GM10847 (cell line): Measurements from ENCODE around the gene OR52K2.

Experiments used
- POLR2A ChIP-seq: IDR thresholded peaks from 2 replicates; pipeline ENCODE4 v1.6.1; 2011; ENCODE audit not compliant: insufficient read length; ENCODE audit errors: extremely low read depth

The OR52K2 gene

DNA sequence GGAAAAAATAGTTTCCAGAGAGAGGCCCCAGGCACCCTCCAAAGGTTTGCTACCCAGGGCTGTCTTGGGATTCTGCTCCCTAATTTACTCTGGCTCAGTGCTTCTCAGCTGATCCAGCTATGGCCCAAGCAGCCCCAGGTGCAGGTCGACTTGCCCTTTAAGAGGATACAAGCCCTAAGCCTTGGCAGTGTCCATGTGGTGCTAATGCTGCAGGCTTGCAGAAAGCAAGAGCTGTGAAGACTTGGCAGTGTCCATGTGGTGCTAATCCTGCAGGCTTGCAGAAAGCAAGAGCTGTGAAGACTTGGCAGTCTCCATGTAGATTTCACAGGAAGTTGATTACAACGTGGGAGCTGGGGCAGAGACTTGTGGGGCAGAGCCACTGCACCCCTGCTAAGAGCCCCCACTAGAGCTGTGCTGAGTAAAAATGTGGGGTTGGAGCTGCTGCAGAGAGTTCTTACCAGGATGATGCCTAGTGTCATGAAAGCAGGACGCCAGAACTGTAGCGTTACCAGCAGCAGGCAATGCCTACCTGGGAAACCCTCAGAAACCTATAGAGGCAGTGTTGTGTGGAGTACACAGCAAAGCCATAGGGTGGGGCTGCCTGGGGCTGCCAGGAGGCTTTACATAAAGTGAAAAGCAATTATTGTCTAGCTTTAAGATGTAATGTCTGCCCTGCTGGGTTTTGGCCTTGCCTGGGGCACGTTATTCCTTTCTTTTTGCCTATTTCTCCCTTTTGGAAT, 17.2 kb downstream of the OR52K2 start:
- no peak for TF ChIP-seq POLR2A

DNA sequence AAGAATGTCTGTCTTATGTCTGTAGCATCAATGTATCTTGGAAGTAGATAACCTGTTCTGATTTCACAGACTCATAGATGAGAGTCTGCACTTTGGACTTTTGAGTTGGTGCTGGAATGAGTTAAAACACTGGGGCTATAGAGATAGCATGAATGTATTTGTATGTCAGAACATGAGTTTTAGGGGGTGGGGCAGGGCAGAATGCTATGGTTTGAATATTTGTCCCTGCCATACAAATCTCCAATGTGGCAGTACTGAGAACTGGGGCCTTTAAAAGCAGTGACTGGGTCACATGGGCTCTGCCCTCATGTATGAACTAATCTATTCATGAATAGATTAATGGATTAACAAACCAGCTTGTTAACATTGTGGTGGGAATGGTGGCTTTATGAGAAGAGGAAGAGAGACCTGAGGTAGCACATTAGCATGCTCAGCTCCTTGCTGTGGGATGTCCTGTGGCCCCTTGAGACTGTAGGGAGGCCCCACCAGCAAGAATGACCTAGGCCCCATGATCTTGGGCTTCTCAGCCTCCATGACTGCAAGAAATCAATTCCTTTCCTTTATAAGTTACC, 17.9 kb downstream of the OR52K2 start:
- TF ChIP-seq POLR2A = no peak

DNA sequence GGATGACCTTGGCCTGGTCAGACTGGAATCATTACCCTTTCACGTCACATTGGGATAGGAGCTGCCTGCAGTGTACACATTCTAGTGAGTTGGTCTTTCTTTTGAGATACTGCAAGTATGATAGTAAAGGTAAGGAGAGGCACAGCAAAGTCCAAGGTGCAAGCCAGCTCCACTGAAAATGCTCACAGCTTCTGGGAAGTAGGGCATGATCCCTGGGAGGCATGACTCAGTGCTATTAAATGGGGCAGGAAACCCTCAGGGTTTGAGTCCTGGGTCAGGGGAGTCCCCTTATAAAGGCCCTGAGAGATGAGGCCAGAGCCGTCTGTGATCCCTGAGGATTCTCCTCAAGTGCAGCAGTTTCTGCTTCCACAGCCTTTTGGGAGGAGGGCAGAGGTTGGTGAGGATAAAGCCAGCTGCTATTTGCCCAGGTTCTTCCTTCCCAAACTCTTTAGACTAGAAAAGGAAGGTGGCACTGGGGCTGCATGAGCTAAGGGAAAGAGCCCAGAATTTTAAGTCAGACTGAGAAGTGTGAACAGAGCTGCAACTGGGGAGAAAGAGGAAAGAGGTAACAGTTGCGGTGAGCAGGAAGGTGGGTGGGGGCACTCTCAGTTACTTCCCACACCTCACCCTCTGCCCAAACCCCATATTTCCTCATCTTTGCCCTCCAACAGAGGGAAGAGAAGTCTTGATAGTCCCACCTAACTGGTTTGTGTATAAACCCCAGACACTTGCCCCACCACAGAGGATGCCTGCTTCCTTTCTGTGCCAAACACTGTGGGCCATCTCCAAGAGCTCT, 18.9 kb downstream of the OR52K2 start:
- no peak for TF ChIP-seq POLR2A

DNA sequence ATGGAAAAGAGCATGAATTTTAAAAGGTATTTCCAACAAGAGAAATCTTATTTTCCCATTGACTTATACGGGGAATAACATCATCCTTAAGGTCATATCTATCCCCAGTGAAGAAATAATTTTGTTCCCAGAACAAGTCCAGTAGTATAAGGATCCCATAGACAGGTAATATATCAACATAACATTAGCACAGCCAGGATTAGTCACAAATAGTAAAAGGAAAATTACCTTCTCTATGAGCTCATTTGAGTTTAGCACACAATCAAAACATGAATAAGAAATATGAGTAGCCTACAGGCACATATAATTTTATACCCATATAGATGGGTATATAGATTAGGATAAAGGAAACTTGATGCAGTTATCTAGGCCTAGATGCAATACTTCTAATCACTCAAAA, 30.5 kb downstream of the OR52K2 start:
- TF ChIP-seq POLR2A = no peak

DNA sequence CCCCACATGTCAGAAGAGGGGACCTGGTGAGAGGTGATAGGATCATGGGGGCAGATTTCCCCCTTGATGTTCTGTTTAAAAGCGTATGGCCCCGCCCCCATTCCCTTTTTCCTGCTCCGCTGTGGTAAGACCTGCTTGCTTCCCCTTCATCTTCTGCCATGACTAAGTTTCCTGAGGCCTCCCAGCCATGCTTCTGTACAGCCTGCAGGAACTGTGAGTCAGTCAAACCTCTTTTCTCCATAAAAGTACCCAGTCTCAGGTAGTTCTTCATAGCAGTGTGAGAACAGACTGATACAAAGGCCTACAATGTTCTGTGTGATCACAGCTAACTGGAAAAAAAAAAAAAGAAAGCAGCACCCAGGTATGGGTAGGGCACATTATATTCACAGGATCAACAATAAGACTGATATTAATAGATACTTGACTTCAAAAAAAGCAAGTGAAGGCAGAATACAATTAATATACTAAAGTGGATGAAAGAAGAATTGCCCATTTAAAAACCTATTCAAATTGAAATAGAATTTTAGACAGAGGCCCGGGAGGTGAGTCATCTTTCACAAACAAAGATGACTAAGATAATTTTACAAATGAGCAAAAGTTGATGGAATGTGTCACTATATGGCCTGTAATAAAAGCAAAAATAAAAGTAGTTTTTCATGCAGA, 31.6 kb downstream of the OR52K2 start:
- no peak for TF ChIP-seq POLR2A

DNA sequence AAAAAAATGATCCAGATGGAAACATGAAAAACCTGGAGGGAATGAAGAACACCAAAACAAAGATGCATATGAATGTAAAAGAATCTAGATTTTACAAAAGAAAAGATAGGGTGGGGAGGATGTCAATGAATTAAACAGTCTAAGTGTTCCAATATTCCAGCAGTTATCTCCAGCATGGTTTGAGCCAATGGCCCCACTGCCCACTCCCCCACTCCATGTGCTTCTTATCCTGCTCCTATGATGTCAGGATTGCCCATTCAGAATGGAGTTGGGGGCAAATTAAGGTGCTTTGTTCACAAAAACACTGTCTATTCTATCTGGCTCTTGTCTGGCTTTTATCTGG, 32.1 kb downstream of the OR52K2 start:
- no peak for TF ChIP-seq POLR2A

DNA sequence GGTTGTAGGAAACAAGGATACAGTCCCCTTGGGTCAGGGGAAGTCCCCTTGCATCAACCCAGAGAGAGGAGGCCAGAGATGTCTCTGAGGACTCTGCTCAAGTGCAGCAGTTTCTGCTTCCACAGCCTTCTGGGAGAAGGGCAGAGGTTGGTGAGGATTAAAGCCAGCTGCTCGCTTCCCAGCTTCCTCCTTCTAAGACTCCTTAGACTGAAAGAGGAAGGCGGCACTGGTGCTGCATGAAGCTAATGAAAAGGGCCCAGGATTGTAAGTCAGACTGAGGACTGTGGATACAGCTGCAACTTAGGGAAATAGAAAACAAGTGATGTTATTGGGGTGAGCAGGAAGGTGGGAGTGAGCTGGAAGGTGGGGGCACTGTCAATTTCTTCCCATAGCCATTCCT, 33.4 kb downstream of the OR52K2 start, which contains the start of gene OR52K1:
OR52K1 (plus strand) TSS at position 202 of the 400 bp plus-strand sequence. CDS start 6,255 bp downstream, outside the sequence.
- TF ChIP-seq POLR2A = no peak

DNA sequence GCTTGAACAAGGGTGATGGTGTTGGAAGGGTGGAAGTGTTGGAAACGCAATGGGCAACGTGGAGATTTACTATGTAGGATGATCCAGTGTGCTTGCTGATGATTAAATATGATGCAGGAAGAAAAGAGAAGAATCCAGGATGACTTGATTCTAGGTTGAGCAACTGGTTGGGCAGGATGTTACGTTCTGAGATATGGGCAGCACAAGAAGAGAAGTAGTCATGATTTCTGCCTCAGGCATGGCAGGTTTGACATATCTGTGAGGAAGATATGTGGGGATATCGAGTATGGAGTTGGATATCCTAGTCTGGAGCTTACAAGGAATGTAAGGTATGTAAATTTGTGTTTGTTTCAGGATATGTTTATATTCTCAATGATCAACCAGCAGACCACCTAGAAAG, 35.2 kb downstream of the OR52K2 start:
- no peak for TF ChIP-seq POLR2A

DNA sequence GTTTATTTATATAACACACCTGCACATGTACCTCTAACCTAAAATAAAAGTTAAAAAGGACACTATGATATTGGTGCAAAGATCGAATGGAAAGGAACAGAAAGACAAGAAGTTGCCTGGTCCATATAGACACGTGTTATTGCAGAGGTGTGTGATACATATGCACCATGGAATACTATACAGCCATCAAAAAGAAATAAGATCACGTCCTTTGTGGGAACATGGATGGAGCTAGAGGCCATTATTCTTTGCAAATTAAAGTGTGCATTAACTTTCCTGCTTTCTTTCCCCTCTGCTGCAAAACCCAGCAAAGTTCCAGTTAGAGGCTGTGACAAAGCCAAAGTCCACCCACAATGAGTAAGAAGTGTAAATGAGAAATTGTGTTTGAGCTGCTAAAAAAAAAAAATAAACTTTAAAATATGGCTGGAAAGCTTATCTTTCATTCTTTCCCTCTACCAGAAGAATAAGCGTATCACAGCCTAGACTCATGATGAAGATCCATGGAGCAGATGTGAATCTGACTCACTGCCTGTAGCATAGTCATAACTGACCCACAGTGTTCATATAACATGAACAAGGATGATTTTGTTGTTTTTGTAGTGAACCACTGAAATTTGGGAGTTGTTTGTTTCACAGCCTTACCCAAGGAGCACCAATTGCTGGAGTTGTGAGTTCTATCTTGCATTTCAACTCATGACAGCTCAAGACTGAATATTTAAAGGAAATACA, 42.9 kb downstream of the OR52K2 start:
- no peak for TF ChIP-seq POLR2A

DNA sequence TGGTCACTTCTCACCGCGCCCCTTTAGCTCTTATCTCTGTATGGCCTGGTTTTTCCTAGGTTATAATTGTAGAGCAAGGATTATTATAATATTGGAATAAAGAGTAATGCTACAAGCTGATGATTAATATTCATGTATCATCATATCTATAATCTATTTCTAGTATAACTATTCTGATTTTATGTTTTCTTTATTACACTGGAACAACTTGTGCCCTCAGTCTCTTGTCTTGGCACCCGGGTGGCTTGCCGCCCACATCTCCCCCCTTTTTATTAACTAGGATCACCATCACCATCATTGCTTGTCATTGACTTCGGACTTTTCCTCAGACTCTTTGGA, 44.4 kb downstream of the OR52K2 start:
- TF ChIP-seq POLR2A = no peak

DNA sequence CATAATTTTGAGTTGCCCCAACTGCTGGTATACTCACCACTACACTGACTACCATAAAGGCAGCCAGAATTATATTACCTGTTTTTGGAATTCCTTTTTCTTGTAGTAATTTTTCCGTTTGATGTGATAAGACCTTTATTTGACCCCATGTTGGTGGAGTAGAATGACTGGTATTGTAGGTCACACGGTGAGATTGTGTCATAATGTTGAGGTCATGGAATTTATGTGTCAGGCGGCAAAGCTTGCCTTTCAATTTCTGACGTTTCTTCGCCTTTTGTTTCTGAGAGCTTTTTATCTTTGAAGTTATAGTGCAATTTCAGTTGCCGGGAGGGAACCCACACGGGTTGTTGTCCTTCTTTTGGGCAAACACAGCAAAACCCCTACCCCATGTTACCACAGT, 46.4 kb downstream of the OR52K2 start:
- no peak for TF ChIP-seq POLR2A

DNA sequence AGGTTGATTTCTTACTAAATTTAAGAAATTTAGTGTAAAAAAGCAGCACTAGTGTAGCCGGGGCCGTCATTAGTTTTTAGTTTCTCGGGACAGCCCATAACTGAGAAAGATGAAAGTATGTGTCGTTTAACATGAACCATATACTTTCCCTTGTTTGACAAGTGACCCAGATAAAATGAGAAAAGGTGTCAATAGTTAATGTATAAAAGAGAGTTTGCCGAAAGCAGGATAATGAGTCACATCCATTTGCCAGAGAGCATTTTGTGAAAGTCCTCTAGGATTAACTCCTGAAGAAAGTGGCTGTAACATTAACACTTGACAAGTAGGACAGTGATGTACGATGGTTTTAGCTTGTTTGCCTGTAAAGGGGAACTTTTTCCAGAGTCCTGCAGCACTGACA, 46.9 kb downstream of the OR52K2 start:
- no peak for TF ChIP-seq POLR2A

DNA sequence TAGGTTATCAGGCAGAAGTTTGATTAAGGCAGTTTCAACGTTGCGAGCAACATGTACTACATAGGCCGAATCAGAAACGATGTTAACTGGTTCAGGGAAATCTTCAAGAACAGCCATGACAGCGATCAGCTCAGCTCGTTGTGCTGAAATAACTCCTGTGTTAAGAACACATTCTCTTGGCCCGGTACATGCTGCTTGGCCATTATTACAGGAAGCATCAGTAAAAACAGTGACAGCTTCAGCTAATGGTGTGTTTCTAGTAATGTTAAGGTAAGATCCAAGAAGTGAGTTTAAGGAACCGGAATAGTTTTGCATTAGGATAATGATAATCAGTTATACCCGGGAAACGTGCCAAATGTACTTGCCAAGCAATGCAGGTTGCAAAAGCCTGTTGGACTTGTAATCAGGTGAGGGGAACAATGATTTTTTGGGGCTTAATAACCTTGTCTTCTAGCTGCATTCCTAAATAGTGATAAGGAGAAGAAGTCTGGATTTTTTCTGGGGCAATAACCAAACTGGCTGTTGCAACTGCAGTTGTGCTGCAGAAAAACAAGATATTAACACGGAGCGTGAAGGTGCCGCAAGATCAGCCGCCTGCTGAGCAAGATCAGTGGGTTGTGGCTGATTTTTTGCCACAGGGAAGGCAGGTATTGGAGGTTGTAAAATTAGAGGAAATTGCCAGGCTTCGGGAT, 47.6 kb downstream of the OR52K2 start:
- TF ChIP-seq POLR2A = no peak
